Activated T-cell treated with anti-CD3 and anti-CD28 coated beads for 48 hours (primary cell): ENCODE data around the gene MYO16.
A peak's percentile ranks its signal among the peaks of the same experiment; 100 is the strongest.

Experiments used
- DNase-seq: peaks from one replicate; pipeline ENCODE4 v3.0.0-alpha.2; 2020; ENCODE audit warnings: low read depth

MYO16 gene

GRCh38 chr13:108629181-108629752, at the start of gene MYO16:
Gene MYO16 (plus strand): TSS chr13:108629611. CDS start chr13:108629845, 234 bp downstream.
- no peak for DNase-seq

- no peak for DNase-seq
Observed at GRCh38 chr13:108586826-108587225, 42.6 kb upstream of the MYO16 start.

- no peak for DNase-seq
Observed at GRCh38 chr13:108588516-108588915, 40.9 kb upstream of the MYO16 start.

- no peak for DNase-seq
Observed at GRCh38 chr13:108594153-108594552, 35.3 kb upstream of the MYO16 start.

GRCh38 chr13:108595436-108596274, 33.8 kb upstream of the MYO16 start:
- peak; percentile 6 for DNase-seq

- no peak for DNase-seq
Observed at GRCh38 chr13:108597943-108598342, 31.5 kb upstream of the MYO16 start.

- DNase-seq = no peak
Observed at GRCh38 chr13:108606424-108606823, 23.0 kb upstream of the MYO16 start.

- DNase-seq = no peak
Observed at GRCh38 chr13:108609353-108609752, 20.1 kb upstream of the MYO16 start.

- DNase-seq = no peak
Observed at GRCh38 chr13:108610507-108610906, 18.9 kb upstream of the MYO16 start.

GRCh38 chr13:108615241-108615640, 14.2 kb upstream of the MYO16 start:
- no peak for DNase-seq

- no peak for DNase-seq
Observed at GRCh38 chr13:108618233-108618632, 11.2 kb upstream of the MYO16 start.

GRCh38 chr13:108621462-108621861, 7.9 kb upstream of the MYO16 start:
- DNase-seq = no peak

GRCh38 chr13:108624108-108624507, 5.3 kb upstream of the MYO16 start:
- DNase-seq = no peak

GRCh38 chr13:108624979-108625378, 4.4 kb upstream of the MYO16 start:
- DNase-seq = no peak

GRCh38 chr13:108629988-108630387, 577 bp downstream of the MYO16 start:
- no peak for DNase-seq

- no peak for DNase-seq
Observed at GRCh38 chr13:108632649-108633167, 3.3 kb downstream of the MYO16 start.

GRCh38 chr13:108638901-108639300, 9.5 kb downstream of the MYO16 start:
- no peak for DNase-seq

- no peak for DNase-seq
Observed at GRCh38 chr13:108643646-108644353, 14.4 kb downstream of the MYO16 start.

GRCh38 chr13:108645376-108645775, 16.0 kb downstream of the MYO16 start:
- DNase-seq = no peak

- DNase-seq = no peak
Observed at GRCh38 chr13:108650271-108650670, 20.9 kb downstream of the MYO16 start.

GRCh38 chr13:108656742-108657141, 27.3 kb downstream of the MYO16 start:
- DNase-seq = no peak

- no peak for DNase-seq
Observed at GRCh38 chr13:108657519-108657918, 28.1 kb downstream of the MYO16 start.

GRCh38 chr13:108662528-108662927, 33.1 kb downstream of the MYO16 start:
- DNase-seq = no peak
